Measurements from ENCODE around the gene MFN2.

Gene MFN2

GRCh38 chr1:12049616-12050015 lies 69.4 kb downstream of the MFN2 start:
- H4K20me1 ChIP-seq (ENCODE audit: insufficient read depth, low read length): no peaks in the 10 kb centered on the region
- no peaks in the 10 kb centered on the region for H3K36me3 ChIP-seq (ENCODE audit: insufficient read depth, low read length)
- H3K4me3 ChIP-seq (ENCODE audit: low read depth in 1 of 2, low read length in 2 of 2): no peak overlapping the region
- DNase-seq (no peak), ATAC-seq (ENCODE audit: insufficient read depth, low read depth) (no peak)
- TF ChIP-seq CTCF (IDR thresholded peaks at IDR 0.05; ENCODE audit: borderline replicate concordance, extremely low read depth, low read length, poor library complexity, severe bottlenecking) (no peak), EZH2 (IDR thresholded peaks at IDR 0.05; ENCODE audit: borderline replicate concordance, low read depth, low read length, severe bottlenecking) (no peak)
- H3K27me3 ChIP-seq (ENCODE audit: insufficient read depth, low read length, poor library complexity): no peaks in the 10 kb centered on the region
- no peak overlapping the region for H3K4me2 ChIP-seq (ENCODE audit: insufficient read depth, low read length)
- H3K4me1 ChIP-seq (ENCODE audit: insufficient read depth, low read length): no peaks in the 10 kb centered on the region
- no peak overlapping the region for H3K9ac ChIP-seq (ENCODE audit: low read depth, low read length)
- no peak overlapping the region for H3K27ac ChIP-seq (ENCODE audit: low read length)
- H3K9me3 ChIP-seq (ENCODE audit: insufficient read depth, low read length, severe bottlenecking): no peaks in the 10 kb centered on the region
- no peak overlapping the region for H2AFZ ChIP-seq (ENCODE audit: low read depth, low read length)
- no peaks in the 10 kb centered on the region for H3K79me2 ChIP-seq (ENCODE audit: insufficient read depth, low read length)

- Histone ChIP-seq H3K4me2 (ENCODE audit: insufficient read depth, low read length) (no peak overlapping the region), H3K27ac (ENCODE audit: low read length) (no peak overlapping the region), H3K4me1 (ENCODE audit: insufficient read depth, low read length) (no peaks in the 10 kb centered on the region)
Measured at GRCh38 chr1:12051361-12051760, 71.1 kb downstream of the MFN2 start.

GRCh38 chr1:12052008-12052573 lies 71.8 kb downstream of the MFN2 start:
- ATAC-seq (ENCODE audit: insufficient read depth, low read depth) (no peak), DNase-seq (no peak)
- H4K20me1 ChIP-seq (ENCODE audit: insufficient read depth, low read length): no peaks in the 10 kb centered on the region
- no peak overlapping the region for H2AFZ ChIP-seq (ENCODE audit: low read depth, low read length)
- no peaks in the 10 kb centered on the region for H3K4me1 ChIP-seq (ENCODE audit: insufficient read depth, low read length)
- H3K27me3 ChIP-seq (ENCODE audit: insufficient read depth, low read length, poor library complexity): no peaks in the 10 kb centered on the region
- H3K36me3 ChIP-seq (ENCODE audit: insufficient read depth, low read length): no peaks in the 10 kb centered on the region
- H3K9ac ChIP-seq (ENCODE audit: low read depth, low read length): no peak overlapping the region
- H3K27ac ChIP-seq (ENCODE audit: low read length): no peak overlapping the region
- no peaks in the 10 kb centered on the region for H3K9me3 ChIP-seq (ENCODE audit: insufficient read depth, low read length, severe bottlenecking)
- no peak for TF ChIP-seq EZH2 (IDR thresholded peaks at IDR 0.05; ENCODE audit: borderline replicate concordance, low read depth, low read length, severe bottlenecking)
- no peak for TF ChIP-seq CTCF (IDR thresholded peaks at IDR 0.05; ENCODE audit: borderline replicate concordance, extremely low read depth, low read length, poor library complexity, severe bottlenecking)
- H3K4me3 ChIP-seq (ENCODE audit: low read depth in 1 of 2, low read length in 2 of 2): no peak overlapping the region
- no peaks in the 10 kb centered on the region for H3K79me2 ChIP-seq (ENCODE audit: insufficient read depth, low read length)
- no peak overlapping the region for H3K4me2 ChIP-seq (ENCODE audit: insufficient read depth, low read length)

More at GRCh38 chr1:12051361-12051760, 71.1 kb downstream of the MFN2 start:
- H3K36me3 ChIP-seq (ENCODE audit: insufficient read depth, low read length): no peaks in the 10 kb centered on the region
- TF ChIP-seq CTCF (IDR thresholded peaks at IDR 0.05; ENCODE audit: borderline replicate concordance, extremely low read depth, low read length, poor library complexity, severe bottlenecking) (no peak), EZH2 (IDR thresholded peaks at IDR 0.05; ENCODE audit: borderline replicate concordance, low read depth, low read length, severe bottlenecking) (no peak)
- no peaks in the 10 kb centered on the region for H4K20me1 ChIP-seq (ENCODE audit: insufficient read depth, low read length)
- no peak for ATAC-seq (ENCODE audit: insufficient read depth, low read depth)
- no peak overlapping the region for H3K4me3 ChIP-seq (ENCODE audit: low read depth in 1 of 2, low read length in 2 of 2)
- DNase-seq: no peak
- no peaks in the 10 kb centered on the region for H3K9me3 ChIP-seq (ENCODE audit: insufficient read depth, low read length, severe bottlenecking)
- no peak overlapping the region for H2AFZ ChIP-seq (ENCODE audit: low read depth, low read length)
- no peak overlapping the region for H3K9ac ChIP-seq (ENCODE audit: low read depth, low read length)
- no peaks in the 10 kb centered on the region for H3K27me3 ChIP-seq (ENCODE audit: insufficient read depth, low read length, poor library complexity)
- H3K79me2 ChIP-seq (ENCODE audit: insufficient read depth, low read length): no peaks in the 10 kb centered on the region
